Ishikawa (cell line): Measurements from ENCODE around the gene EPHB1.

Experiments used
- CEBPB ChIP-seq: IDR thresholded peaks from 2 replicates; pipeline ENCODE4 v1.6.1; 2012
- CREB1 ChIP-seq: IDR thresholded peaks from 2 replicates; pipeline ENCODE4 v1.6.1; 2012; ENCODE audit warnings: low read depth
- EGR1 ChIP-seq: IDR thresholded peaks from 2 replicates; pipeline ENCODE4 v1.6.1; 2012
- EP300 ChIP-seq: IDR thresholded peaks from 2 replicates; pipeline ENCODE4 v1.6.1; 2012; ENCODE audit warnings: borderline replicate concordance
- FOXM1 ChIP-seq: IDR thresholded peaks from 2 replicates; pipeline ENCODE4 v1.6.1; 2012; ENCODE audit warnings: low read depth, borderline replicate concordance
- NFIC ChIP-seq: IDR thresholded peaks from 2 replicates; pipeline ENCODE4 v1.6.1; 2012
- RAD21 ChIP-seq: IDR thresholded peaks from 2 replicates; pipeline ENCODE4 v1.6.1; 2012; ENCODE audit warnings: low read depth
- TAF1 ChIP-seq: IDR thresholded peaks from 2 replicates; pipeline ENCODE4 v1.6.1; 2012; ENCODE audit warnings: low read depth, mild to moderate bottlenecking
- TCF12 ChIP-seq: IDR thresholded peaks from 2 replicates; pipeline ENCODE4 v1.6.1; 2012; ENCODE audit warnings: low read depth
- TEAD4 ChIP-seq: IDR thresholded peaks from 2 replicates; pipeline ENCODE4 v1.6.1; 2012
- YY1 ChIP-seq: IDR thresholded peaks from 2 replicates; pipeline ENCODE4 v1.6.1; 2012; ENCODE audit warnings: low read depth
- ZBTB7A ChIP-seq: IDR thresholded peaks from 2 replicates; pipeline ENCODE4 v1.6.1; 2012; ENCODE audit warnings: low read depth
- TF ChIP-seq, protein P1 (sequence below): IDR thresholded peaks from 2 replicates; pipeline ENCODE4 v1.6.1; 2012; ENCODE audit warnings: low read depth, mild to moderate bottlenecking
- TF ChIP-seq, protein P2 (sequence below): IDR thresholded peaks from 2 replicates; pipeline ENCODE4 v1.6.1; 2012
- TF ChIP-seq, protein P3 (sequence below): IDR thresholded peaks from 2 replicates; pipeline ENCODE4 v1.6.1; 2012

Gene EPHB1

DNA sequence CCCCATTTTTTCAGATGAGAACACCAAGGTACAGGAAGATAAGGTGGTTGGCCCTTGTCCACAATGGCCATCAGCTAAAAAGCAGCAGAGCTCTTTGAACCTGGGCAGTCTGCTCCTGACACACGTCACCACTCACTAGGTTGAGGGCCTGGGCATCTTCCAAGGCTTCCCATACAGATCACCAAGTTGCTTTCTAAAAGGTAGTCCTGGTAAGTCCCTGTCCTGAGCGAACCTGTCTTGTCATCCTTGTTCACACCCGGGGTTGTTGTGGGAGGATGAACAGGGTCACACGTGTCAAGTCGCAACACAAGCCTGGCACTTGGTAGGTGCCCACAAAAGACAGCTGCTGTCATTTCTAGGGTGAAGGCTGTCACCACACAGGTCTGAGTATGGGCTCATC is 260.4 kb downstream of the EPHB1 start:
- TF ChIP-seq, protein P1, sequence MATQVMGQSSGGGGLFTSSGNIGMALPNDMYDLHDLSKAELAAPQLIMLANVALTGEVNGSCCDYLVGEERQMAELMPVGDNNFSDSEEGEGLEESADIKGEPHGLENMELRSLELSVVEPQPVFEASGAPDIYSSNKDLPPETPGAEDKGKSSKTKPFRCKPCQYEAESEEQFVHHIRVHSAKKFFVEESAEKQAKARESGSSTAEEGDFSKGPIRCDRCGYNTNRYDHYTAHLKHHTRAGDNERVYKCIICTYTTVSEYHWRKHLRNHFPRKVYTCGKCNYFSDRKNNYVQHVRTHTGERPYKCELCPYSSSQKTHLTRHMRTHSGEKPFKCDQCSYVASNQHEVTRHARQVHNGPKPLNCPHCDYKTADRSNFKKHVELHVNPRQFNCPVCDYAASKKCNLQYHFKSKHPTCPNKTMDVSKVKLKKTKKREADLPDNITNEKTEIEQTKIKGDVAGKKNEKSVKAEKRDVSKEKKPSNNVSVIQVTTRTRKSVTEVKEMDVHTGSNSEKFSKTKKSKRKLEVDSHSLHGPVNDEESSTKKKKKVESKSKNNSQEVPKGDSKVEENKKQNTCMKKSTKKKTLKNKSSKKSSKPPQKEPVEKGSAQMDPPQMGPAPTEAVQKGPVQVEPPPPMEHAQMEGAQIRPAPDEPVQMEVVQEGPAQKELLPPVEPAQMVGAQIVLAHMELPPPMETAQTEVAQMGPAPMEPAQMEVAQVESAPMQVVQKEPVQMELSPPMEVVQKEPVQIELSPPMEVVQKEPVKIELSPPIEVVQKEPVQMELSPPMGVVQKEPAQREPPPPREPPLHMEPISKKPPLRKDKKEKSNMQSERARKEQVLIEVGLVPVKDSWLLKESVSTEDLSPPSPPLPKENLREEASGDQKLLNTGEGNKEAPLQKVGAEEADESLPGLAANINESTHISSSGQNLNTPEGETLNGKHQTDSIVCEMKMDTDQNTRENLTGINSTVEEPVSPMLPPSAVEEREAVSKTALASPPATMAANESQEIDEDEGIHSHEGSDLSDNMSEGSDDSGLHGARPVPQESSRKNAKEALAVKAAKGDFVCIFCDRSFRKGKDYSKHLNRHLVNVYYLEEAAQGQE = no peak
- TF ChIP-seq EGR1 (no peak), FOXM1 (no peak), RAD21 (no peak), CEBPB (no peak), NFIC (no peak), TCF12 (no peak), TAF1 (no peak), CREB1 (no peak), EP300 (no peak)
- TF ChIP-seq, protein P2, sequence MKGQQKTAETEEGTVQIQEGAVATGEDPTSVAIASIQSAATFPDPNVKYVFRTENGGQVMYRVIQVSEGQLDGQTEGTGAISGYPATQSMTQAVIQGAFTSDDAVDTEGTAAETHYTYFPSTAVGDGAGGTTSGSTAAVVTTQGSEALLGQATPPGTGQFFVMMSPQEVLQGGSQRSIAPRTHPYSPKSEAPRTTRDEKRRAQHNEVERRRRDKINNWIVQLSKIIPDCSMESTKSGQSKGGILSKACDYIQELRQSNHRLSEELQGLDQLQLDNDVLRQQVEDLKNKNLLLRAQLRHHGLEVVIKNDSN = no peak

DNA sequence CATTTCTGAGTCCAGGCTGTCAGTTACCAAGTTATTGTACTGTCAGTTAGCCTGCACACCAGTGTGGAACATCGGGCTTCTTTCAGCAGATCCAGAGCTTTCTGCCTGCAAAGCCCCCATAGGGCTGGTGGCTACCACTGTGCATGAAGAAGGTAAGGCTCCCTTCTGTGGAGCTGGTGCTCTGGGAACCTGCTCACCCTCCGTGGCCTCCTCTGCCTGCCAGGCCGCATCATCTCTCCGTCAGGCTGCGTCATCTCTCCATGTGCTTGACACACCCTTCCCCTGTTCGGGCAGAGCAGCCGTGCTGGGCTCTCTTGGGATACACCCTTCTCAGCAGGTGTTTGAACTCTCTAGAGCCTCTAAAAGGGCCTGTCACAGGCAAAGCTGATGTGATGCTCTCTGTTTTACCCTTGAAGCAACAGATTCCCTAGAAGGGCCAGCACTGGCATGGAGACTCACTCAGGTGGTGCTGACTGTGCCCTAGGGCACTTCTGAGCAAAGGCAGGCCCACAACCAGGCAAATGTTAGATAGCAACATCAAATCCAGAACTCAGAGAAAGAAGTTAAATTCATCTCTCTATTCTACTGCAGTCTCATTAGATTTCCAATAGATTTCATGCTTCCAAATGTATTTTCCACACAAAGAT is 261.1 kb downstream of the EPHB1 start:
- TF ChIP-seq YY1 = no peak
- TF ChIP-seq EGR1 = no peak
- no peak for TF ChIP-seq CREB1

DNA sequence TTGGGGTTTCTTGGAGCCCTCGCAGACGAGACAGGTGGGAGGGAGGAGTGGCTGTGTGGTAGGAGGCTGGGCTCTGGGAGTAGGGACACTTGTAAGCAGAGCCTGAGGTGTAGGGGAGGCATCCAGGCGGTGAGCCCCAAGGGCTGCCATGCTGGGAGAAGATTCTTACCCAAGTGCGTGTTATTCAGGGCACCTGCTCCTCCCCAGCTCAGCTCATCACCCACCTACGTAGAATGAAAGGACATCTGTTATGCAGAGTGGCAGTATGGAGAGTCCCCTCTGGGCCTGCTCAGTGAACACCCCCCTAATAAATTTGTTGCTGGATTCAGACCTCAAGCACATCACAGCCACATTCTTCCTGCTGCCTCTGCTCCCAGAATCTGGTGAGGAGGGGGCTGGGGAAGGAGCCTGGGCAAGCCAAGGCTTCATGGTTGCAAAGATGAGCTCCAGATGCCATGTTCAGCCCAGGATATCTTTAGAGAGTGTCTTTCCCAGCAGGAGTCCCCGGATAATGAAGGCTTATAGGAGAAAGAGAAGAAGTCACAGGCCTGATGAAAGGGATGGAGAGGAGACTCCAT is 261.8 kb downstream of the EPHB1 start:
- TF ChIP-seq YY1 = no peak
- TF ChIP-seq EGR1 = no peak
- no peak for TF ChIP-seq CREB1
- TF ChIP-seq NFIC = no peak
- no peak for TF ChIP-seq RAD21
- no peak for TF ChIP-seq ZBTB7A
- no peak for TF ChIP-seq FOXM1
- TF ChIP-seq, protein P2 = no peak
- TF ChIP-seq, protein P1 = no peak
- no peak for TF ChIP-seq TEAD4
- TF ChIP-seq, protein P3, sequence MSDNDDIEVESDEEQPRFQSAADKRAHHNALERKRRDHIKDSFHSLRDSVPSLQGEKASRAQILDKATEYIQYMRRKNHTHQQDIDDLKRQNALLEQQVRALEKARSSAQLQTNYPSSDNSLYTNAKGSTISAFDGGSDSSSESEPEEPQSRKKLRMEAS = no peak
- TF ChIP-seq TCF12 = no peak
- no peak for TF ChIP-seq EP300
- TF ChIP-seq TAF1 = no peak
- TF ChIP-seq CEBPB = no peak

DNA sequence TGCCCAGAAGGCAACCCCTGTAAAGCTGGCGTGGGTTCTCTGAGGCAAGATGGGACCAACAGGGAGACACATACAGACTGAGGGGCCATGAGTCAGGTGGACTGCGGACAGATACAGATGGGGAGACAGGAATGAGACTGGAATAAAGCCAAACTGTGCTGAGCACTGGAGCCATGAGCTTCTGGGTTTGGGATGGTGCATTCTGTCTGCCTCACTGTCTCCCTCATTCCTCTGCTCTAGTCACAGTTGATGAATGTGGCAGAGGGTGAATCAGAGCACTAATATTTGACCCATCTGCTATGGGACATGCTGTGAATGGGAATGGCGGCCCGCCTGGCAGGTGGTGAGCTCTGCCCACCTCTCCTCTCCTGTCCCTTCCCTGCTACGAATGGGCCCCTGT is 262.9 kb downstream of the EPHB1 start:
- TF ChIP-seq EGR1 (no peak), YY1 (no peak), EP300 (no peak), NFIC (no peak)
- TF ChIP-seq, protein P3 = no peak

DNA sequence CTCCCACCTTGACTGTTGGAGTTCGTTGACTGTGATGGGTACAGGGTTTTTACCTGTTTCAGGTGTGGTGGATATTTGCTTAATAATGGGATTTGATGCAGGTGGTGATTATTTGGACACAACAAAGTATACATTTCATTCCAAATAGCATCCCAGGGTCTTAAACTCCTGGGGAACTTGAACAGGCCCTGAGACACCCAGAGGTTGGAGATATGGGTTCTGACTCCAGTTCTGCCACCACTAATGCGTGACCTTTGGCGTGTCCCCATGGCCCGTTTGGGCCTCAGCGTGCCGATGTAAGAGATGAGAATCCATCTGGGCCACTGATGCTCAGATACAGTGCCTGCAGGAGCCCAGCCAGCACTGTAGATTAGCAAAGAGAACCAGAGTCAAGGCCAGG is 264.5 kb downstream of the EPHB1 start:
- TF ChIP-seq CREB1 (no peak), FOXM1 (no peak), ZBTB7A (no peak), TEAD4 (no peak), TCF12 (no peak), NFIC (no peak), RAD21 (no peak), EP300 (no peak), CEBPB (no peak), EGR1 (no peak), YY1 (no peak), TAF1 (no peak)
- TF ChIP-seq, protein P1 = no peak
- TF ChIP-seq, protein P3 = no peak
- TF ChIP-seq, protein P2 = no peak
